HCT116 (cell line): ENCODE measurements around the gene TEX29. TPM values are rescaled to one million over a fixed set of nuclear protein-coding genes. Genes with fewer than 3 reads are reported as not detected.

Source experiments
- ATAC-seq: fragments of 200-7000 bp; cut with Tn5 transposase; 2 replicates; pipeline ENCODE4 v1.9.1; 2020; ENCODE audit warnings: mild to moderate bottlenecking, moderate library complexity
- BruUV-seq: library from RNA; stranded (reverse); fragments of 400-500 nt; replicated peaks from 2 replicates; lab custom pipeline; 2021; lab: Mats Ljungman, UMichigan
- CTCF ChIA-PET: fragments of 300-600 bp; sonication (Branson Sonifier 250); formaldehyde crosslinking; loops from one replicate; lab custom pipeline; 2021; ENCODE audit warnings: antibody characterized with exemption; lab: Charles Lee
- POLR2A ChIA-PET: fragments of 300-600, 350-600 bp; sonication (Branson Sonifier 250); formaldehyde crosslinking; loops from one replicate; lab custom pipeline; 2021; ENCODE audit warnings: antibody characterized with exemption; lab: Charles Lee
- RAD21 ChIA-PET, 2 experiments: fragments of 300-600 bp; sonication (Branson Sonifier 250); formaldehyde crosslinking; loops; one replicate each; lab custom pipeline; 2023; ENCODE audit warnings: low total read pairs in 2 of 2; ENCODE audit not compliant: uncharacterized antibody in 2 of 2, unreplicated experiment in 2 of 2, low non-redundant PET in 1 of 2; lab: Charles Lee
- DNase-seq: peaks from one replicate; pipeline ENCODE4 v3.0.0-alpha.2; 2010; ENCODE audit warnings: low read depth, low spot score
- H2AFZ ChIP-seq: fragments of 200-600 bp; shearing (Covaris generic), sonication (generic); 2 replicates; pipeline ENCODE4 v1.6.1; 2017; ENCODE audit warnings: low read depth, mixed run types, mixed read lengths, antibody characterized with exemption, low read length; ENCODE audit not compliant: poor library complexity, severe bottlenecking
- H3K27ac ChIP-seq: 2 replicates; pipeline ENCODE4 v1.5.1; 2012; ENCODE audit warnings: low read depth, low read length
- H3K27me3 ChIP-seq: fragments of 200-600 bp; sonication (generic); 2 replicates; pipeline ENCODE4 v1.6.1; 2016; ENCODE audit warnings: mixed run types, low read length, mixed read lengths; ENCODE audit not compliant: insufficient read depth
- H3K36me3 ChIP-seq, 2 experiments: fragments of 200-500 bp in 1 of 2; fragments of 200-600 bp in 1 of 2; sonication (Bioruptor generic) in 1 of 2; sonication (generic) in 1 of 2; 2 replicates each; pipeline versions ENCODE4 v1.5.1 to v1.6.1; 2014 to 2016; ENCODE audit warnings: low read length in 2 of 2, inconsistent platforms in 1 of 2, mixed read lengths in 1 of 2, mixed run types in 1 of 2; ENCODE audit not compliant: insufficient read depth in 2 of 2, control insufficient read depth in 1 of 2
- H3K4me1 ChIP-seq, 2 experiments: fragments of 200-600 bp in 1 of 2; sonication (generic) in 1 of 2; 2 replicates each; pipeline versions ENCODE4 v1.5.1 to v1.6.1; 2012 to 2017; ENCODE audit warnings: low read length in 2 of 2, inconsistent platforms in 1 of 2, mild to moderate bottlenecking in 1 of 2, mixed read lengths in 1 of 2, mixed run types in 1 of 2, moderate library complexity in 1 of 2; ENCODE audit not compliant: insufficient read depth in 2 of 2, control insufficient read depth in 1 of 2
- H3K4me2 ChIP-seq: fragments of 200-600 bp; sonication (generic); 2 replicates; pipeline ENCODE4 v1.6.1; 2017; ENCODE audit warnings: mixed run types, low read length, mixed read lengths
- H3K4me3 ChIP-seq, 2 experiments: fragments of 200-600 bp in 1 of 2; sonication (generic) in 1 of 2; replicated peaks in 1 of 2; 2 replicates each; pipeline ENCODE4 v1.5.1; 2011 to 2016; ENCODE audit warnings: low read length in 2 of 2, control low read depth in 1 of 2, low read depth in 1 of 2, mild to moderate bottlenecking in 1 of 2, mixed read lengths in 1 of 2, mixed run types in 1 of 2
- H3K79me2 ChIP-seq: fragments of 200-600 bp; sonication (generic); 2 replicates; pipeline ENCODE4 v1.6.1; 2017; ENCODE audit warnings: mild to moderate bottlenecking, mixed run types, low read length, moderate library complexity, mixed read lengths; ENCODE audit not compliant: insufficient read depth
- H3K9ac ChIP-seq: fragments of 200-600 bp; sonication (generic); 2 replicates; pipeline ENCODE4 v1.6.1; 2016; ENCODE audit warnings: low read length, mixed read lengths
- H3K9me2 ChIP-seq: fragments of 200-600 bp; sonication (generic), shearing (Covaris generic); 2 replicates; pipeline ENCODE4 v1.6.1; 2017; ENCODE audit warnings: mixed run types, mild to moderate bottlenecking, moderate library complexity; ENCODE audit not compliant: insufficient read depth
- H3K9me3 ChIP-seq, 2 experiments: fragments of 200-500 bp in 1 of 2; fragments of 200-600 bp in 1 of 2; sonication (Bioruptor generic) in 1 of 2; sonication (generic) in 1 of 2; 2 replicates each; pipeline ENCODE4 v1.6.1; 2014 to 2017; ENCODE audit warnings: low read length in 2 of 2, mixed read lengths in 2 of 2, inconsistent platforms in 1 of 2, low read depth in 1 of 2, mild to moderate bottlenecking in 1 of 2, mixed run types in 1 of 2, moderate library complexity in 1 of 2; ENCODE audit not compliant: control insufficient read depth in 1 of 2, insufficient read depth in 1 of 2
- H4K20me1 ChIP-seq: fragments of 200-600 bp; sonication (generic), shearing (Covaris generic); 2 replicates; pipeline ENCODE4 v1.6.1; 2017; ENCODE audit warnings: mixed run types, mild to moderate bottlenecking, moderate library complexity; ENCODE audit not compliant: insufficient read depth
- ATF3 ChIP-seq: IDR thresholded peaks from 2 replicates; pipeline ENCODE4 v1.6.1; 2012
- CBX3 ChIP-seq: IDR thresholded peaks from 2 replicates; pipeline ENCODE4 v1.6.1; 2012; ENCODE audit warnings: low read depth
- CEBPB ChIP-seq: IDR thresholded peaks from 2 replicates; pipeline ENCODE4 v1.6.1; 2012; ENCODE audit warnings: low read depth
- EGR1 ChIP-seq: IDR thresholded peaks from 2 replicates; pipeline ENCODE4 v1.6.1; 2012; ENCODE audit warnings: low read depth
- ELF1 ChIP-seq: IDR thresholded peaks from 2 replicates; pipeline ENCODE4 v1.6.1; 2012; ENCODE audit warnings: low read depth, borderline replicate concordance
- EZH2 ChIP-seq: fragments of 200-600 bp; sonication (generic); IDR thresholded peaks from 2 replicates; pipeline ENCODE4 v1.6.1; 2017; ENCODE audit warnings: antibody characterized with exemption, mixed run types
- FOSL1 ChIP-seq: IDR thresholded peaks from 2 replicates; pipeline ENCODE4 v1.6.1; 2012; ENCODE audit warnings: low read depth
- MAX ChIP-seq: IDR thresholded peaks from 2 replicates; pipeline ENCODE4 v1.6.1; 2012
- POLR2A ChIP-seq: IDR thresholded peaks from 2 replicates; pipeline ENCODE4 v1.7.0; 2011; ENCODE audit warnings: borderline replicate concordance; ENCODE audit not compliant: insufficient read depth, insufficient read length; ENCODE audit errors: extremely low read depth
- RAD21 ChIP-seq: IDR thresholded peaks from 2 replicates; pipeline ENCODE4 v1.6.1; 2012; ENCODE audit warnings: low read depth, mild to moderate bottlenecking
- SIN3A ChIP-seq: IDR thresholded peaks from 2 replicates; pipeline ENCODE4 v1.6.1; 2012; ENCODE audit warnings: low read depth
- SP1 ChIP-seq: IDR thresholded peaks from 2 replicates; pipeline ENCODE4 v1.6.1; 2012; ENCODE audit warnings: low read depth
- TCF7L2 ChIP-seq: IDR thresholded peaks from 2 replicates; pipeline ENCODE4 v1.7.0; 2011; ENCODE audit warnings: borderline replicate concordance, inconsistent platforms; ENCODE audit not compliant: insufficient read depth, insufficient read length; ENCODE audit errors: extremely low read depth
- ZFX ChIP-seq: fragments of 450-650 bp; IDR thresholded peaks from 2 replicates; pipeline ENCODE4 v1.6.1; 2017
- ZNF274 ChIP-seq: fragments of 200-500 bp; sonication (Bioruptor generic); IDR thresholded peaks from 2 replicates; pipeline ENCODE4 v1.6.1; 2014; ENCODE audit warnings: mild to moderate bottlenecking, low read depth, low read length, inconsistent platforms
- intact Hi-C: fragments of 100-400 bp; cut with micrococcal nuclease; formaldehyde crosslinking; loops from 2 replicates; pipeline ENCODE4 v1.10.0; 2022
- total RNA-seq: library from RNA; stranded (reverse); gene quantifications from one replicate; pipeline ENCODE4 v1.2.1, GENCODE V29; 2021; ENCODE audit not compliant: unreplicated experiment

The TEX29 gene
- total RNA-seq, 1 experiment from 2014 or later, result not detected

- BruUV-seq, result no TSS peak
- DNase-seq (no peak), ATAC-seq (no peak)
- H3K9ac ChIP-seq, result no peak overlapping the region
- no peaks in the 10 kb centered on the region for H3K36me3 ChIP-seq
- no peaks in the 10 kb centered on the region for H3K4me1 ChIP-seq
- no peak overlapping the region for H3K4me2 ChIP-seq
- no peaks in the 10 kb centered on the region for H4K20me1 ChIP-seq
- intact Hi-C loops, result no loop called here
- ChIA-PET POLR2A (no interaction called here), RAD21 (no interaction called here), CTCF (no interaction called here)
- no peak for TF ChIP-seq SP1
- no peak for TF ChIP-seq CBX3
- no peak for TF ChIP-seq MAX
- no peak for TF ChIP-seq EZH2
- TF ChIP-seq SIN3A, result no peak
- no peak for TF ChIP-seq ATF3
- TF ChIP-seq CEBPB, result no peak
- TF ChIP-seq RAD21, result no peak
- TF ChIP-seq TCF7L2, result no peak
- no peak for TF ChIP-seq ZNF274
- no peak for TF ChIP-seq ZFX
- no peak for TF ChIP-seq EGR1
- TF ChIP-seq POLR2A, result no peak
- TF ChIP-seq FOSL1, result no peak
- TF ChIP-seq ELF1, result no peak
- H3K4me3 ChIP-seq, result no peak overlapping the region
- H3K79me2 ChIP-seq, result no peaks in the 10 kb centered on the region
- H3K27me3 ChIP-seq, result no peaks in the 10 kb centered on the region
- H2AFZ ChIP-seq, result no peak overlapping the region
- no peaks in the 10 kb centered on the region for H3K9me3 ChIP-seq
- no peak overlapping the region for H3K27ac ChIP-seq
- H3K9me2 ChIP-seq, result no peaks in the 10 kb centered on the region
Measured at GRCh38 chr13:111325146-111325890, 4.9 kb downstream of the TEX29 start.
